DND-41 (cell line): ENCODE data around the gene MYBPHL.

ENCODE experiments used
- EZH2 ChIP-seq: IDR thresholded peaks from 3 replicates; pipeline ENCODE4 v1.6.1; 2012; ENCODE audit warnings: borderline replicate concordance, low read depth, mild to moderate bottlenecking, moderate library complexity, low read length, inconsistent platforms; ENCODE audit not compliant: severe bottlenecking
- TF ChIP-seq, protein P1 (sequence below): IDR thresholded peaks from 2 replicates; pipeline ENCODE4 v1.5.1; 2012; ENCODE audit warnings: borderline replicate concordance, low read length, moderate library complexity, mild to moderate bottlenecking; ENCODE audit not compliant: poor library complexity, severe bottlenecking; ENCODE audit errors: extremely low read depth

DNA sequence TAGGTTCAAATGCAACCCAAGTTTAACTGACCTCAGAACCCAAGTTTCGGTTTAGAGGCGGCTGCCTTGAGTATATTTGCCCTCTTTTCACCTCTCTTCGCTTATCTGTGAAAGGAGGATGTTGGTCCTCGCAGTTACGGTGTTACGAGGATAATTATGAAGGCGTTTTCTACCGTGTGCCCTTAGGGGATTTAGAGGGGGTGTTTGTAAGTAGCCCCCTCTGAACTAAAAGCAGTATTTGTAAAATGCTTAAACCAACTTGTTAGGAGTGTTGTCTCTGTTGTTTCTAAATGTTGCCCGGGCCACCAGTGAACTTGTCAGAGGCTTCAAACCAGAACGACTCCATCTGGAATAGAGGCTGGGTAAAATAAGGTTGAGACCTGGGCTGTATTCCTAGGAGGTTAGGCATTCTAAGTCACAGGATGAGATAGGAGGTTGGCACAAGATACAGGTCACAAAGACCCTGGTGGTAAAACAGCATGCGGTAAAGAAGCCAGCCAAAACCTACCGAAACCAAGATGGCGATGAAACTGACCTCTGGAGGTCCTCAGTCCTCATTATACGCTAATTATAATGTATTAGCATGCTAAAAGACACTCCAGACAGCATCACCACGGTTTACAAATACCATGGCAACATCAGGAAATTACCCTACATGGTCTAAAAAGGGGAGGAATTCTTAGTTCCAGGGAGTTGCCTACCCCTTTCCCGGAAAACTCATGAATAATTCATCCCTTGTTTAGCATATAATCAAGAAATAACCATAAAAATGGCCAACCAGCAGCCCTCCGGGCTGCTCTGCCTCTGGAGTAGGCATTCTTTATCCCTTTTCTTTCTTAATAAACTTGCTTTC is 22.8 kb downstream of the MYBPHL start:
- TF ChIP-seq, protein P1, sequence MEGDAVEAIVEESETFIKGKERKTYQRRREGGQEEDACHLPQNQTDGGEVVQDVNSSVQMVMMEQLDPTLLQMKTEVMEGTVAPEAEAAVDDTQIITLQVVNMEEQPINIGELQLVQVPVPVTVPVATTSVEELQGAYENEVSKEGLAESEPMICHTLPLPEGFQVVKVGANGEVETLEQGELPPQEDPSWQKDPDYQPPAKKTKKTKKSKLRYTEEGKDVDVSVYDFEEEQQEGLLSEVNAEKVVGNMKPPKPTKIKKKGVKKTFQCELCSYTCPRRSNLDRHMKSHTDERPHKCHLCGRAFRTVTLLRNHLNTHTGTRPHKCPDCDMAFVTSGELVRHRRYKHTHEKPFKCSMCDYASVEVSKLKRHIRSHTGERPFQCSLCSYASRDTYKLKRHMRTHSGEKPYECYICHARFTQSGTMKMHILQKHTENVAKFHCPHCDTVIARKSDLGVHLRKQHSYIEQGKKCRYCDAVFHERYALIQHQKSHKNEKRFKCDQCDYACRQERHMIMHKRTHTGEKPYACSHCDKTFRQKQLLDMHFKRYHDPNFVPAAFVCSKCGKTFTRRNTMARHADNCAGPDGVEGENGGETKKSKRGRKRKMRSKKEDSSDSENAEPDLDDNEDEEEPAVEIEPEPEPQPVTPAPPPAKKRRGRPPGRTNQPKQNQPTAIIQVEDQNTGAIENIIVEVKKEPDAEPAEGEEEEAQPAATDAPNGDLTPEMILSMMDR: no peak
- TF ChIP-seq EZH2: no peak
